ENCODE measurements around the gene MYH10. TPM values are rescaled to one million over a fixed set of nuclear protein-coding genes. Genes with fewer than 3 reads are reported as not detected.
A peak's percentile ranks its signal among the peaks of the same experiment; 100 is the strongest.

Gene MYH10
- 270 and 273 TPM in 2 replicates for total RNA-seq
- long read RNA-seq, partial matches to known transcripts = 1,284 of 1,387 reads
- long read RNA-seq, other reads (novel, unspliced or antisense) = 103 of 1,387 reads

- peak within 1 kb of the TSS; percentile 100 for H3K4me3 Mint-ChIP-seq
- H3K36me3 Mint-ChIP-seq (ENCODE audit: low read depth) = no peaks in the 10 kb centered on the region
- peaks cover 38% of the 10 kb centered on the region for H3K4me1 Mint-ChIP-seq
- TF ChIP-seq CTCF (conservative IDR thresholded peaks at IDR 0.05) = peak; percentile 31
- peak; percentile 7 for DNase-seq (ENCODE audit: low read depth, low spot score)
- H3K9me3 Mint-ChIP-seq = no peaks in the 10 kb centered on the region
- H3K27ac Mint-ChIP-seq (ENCODE audit: unreplicated experiment) = peak within 1 kb of the TSS; percentile 99
- H3K27me3 Mint-ChIP-seq (ENCODE audit: low read depth) = no peaks in the 10 kb centered on the region
These were observed at the start of gene MYH10 for GRCh38 chr17:8630227-8630801. MYH10 (minus strand) TSS chr17:8630725; CDS start chr17:8623246, 7,479 bp downstream.

GRCh38 chr17:8679126-8679525, 48.6 kb upstream of the MYH10 start:
- H3K9me3 Mint-ChIP-seq = peaks cover 9% of the 10 kb centered on the region
- H3K4me1 Mint-ChIP-seq = peaks cover 18% of the 10 kb centered on the region
- peaks cover 4% of the 10 kb centered on the region for H3K27me3 Mint-ChIP-seq (ENCODE audit: low read depth)
- H3K36me3 Mint-ChIP-seq (ENCODE audit: low read depth) = peaks cover 4% of the 10 kb centered on the region
- TF ChIP-seq CTCF (conservative IDR thresholded peaks at IDR 0.05) = no peak
- no peak overlapping the region for H3K4me3 Mint-ChIP-seq
- H3K27ac Mint-ChIP-seq (ENCODE audit: unreplicated experiment) = no peak overlapping the region
- DNase-seq (ENCODE audit: low read depth, low spot score) = no peak

GRCh38 chr17:8675306-8675705, 44.8 kb upstream of the MYH10 start:
- H3K4me3 Mint-ChIP-seq = no peak overlapping the region
- H3K9me3 Mint-ChIP-seq = peaks cover 7% of the 10 kb centered on the region
- DNase-seq (ENCODE audit: low read depth, low spot score) = no peak
- peaks cover 17% of the 10 kb centered on the region for H3K4me1 Mint-ChIP-seq
- H3K27me3 Mint-ChIP-seq (ENCODE audit: low read depth) = peaks cover 4% of the 10 kb centered on the region
- peaks cover 4% of the 10 kb centered on the region for H3K36me3 Mint-ChIP-seq (ENCODE audit: low read depth)
- H3K27ac Mint-ChIP-seq (ENCODE audit: unreplicated experiment) = no peak overlapping the region
- TF ChIP-seq CTCF (conservative IDR thresholded peaks at IDR 0.05) = no peak

GRCh38 chr17:8674344-8675305, 44.1 kb upstream of the MYH10 start:
- Mint-ChIP-seq H3K4me3 (no peak overlapping the region), H3K27ac (ENCODE audit: unreplicated experiment) (no peak overlapping the region), H3K9me3 (peaks cover 7% of the 10 kb centered on the region), H3K36me3 (ENCODE audit: low read depth) (peaks cover 4% of the 10 kb centered on the region), H3K4me1 (peaks cover 15% of the 10 kb centered on the region), H3K27me3 (ENCODE audit: low read depth) (peaks cover 4% of the 10 kb centered on the region)
- DNase-seq (ENCODE audit: low read depth, low spot score) = no peak
- no peak for TF ChIP-seq CTCF (conservative IDR thresholded peaks at IDR 0.05)

GRCh38 chr17:8673612-8674011, 43.1 kb upstream of the MYH10 start:
- peaks cover 24% of the 10 kb centered on the region for H3K4me1 Mint-ChIP-seq
- peaks cover 4% of the 10 kb centered on the region for H3K27me3 Mint-ChIP-seq (ENCODE audit: low read depth)
- peaks cover 1% of the 10 kb centered on the region for H3K9me3 Mint-ChIP-seq
- no peak overlapping the region for H3K4me3 Mint-ChIP-seq
- no peak for DNase-seq (ENCODE audit: low read depth, low spot score)
- H3K27ac Mint-ChIP-seq (ENCODE audit: unreplicated experiment) = no peak overlapping the region
- H3K36me3 Mint-ChIP-seq (ENCODE audit: low read depth) = peaks cover 1% of the 10 kb centered on the region
- TF ChIP-seq CTCF (conservative IDR thresholded peaks at IDR 0.05) = no peak
